Measurements from ENCODE around the gene EN2.

EN2 gene

GRCh38 chr7:155458111-155458877 is at the start of gene EN2:
Gene EN2 (plus strand): TSS chr7:155458129. CDS start chr7:155458378, 249 bp downstream.
- DNase-seq (ENCODE audit: low read depth), result no peak

GRCh38 chr7:155408651-155409586 is 49.0 kb upstream of the EN2 start:
- DNase-seq (ENCODE audit: low read depth), result no peak

GRCh38 chr7:155409980-155410379 is 47.9 kb upstream of the EN2 start:
- DNase-seq (ENCODE audit: low read depth), result no peak

- no peak for DNase-seq (ENCODE audit: low read depth)
These were observed 47.5 kb upstream of the EN2 start for GRCh38 chr7:155410431-155410830.

GRCh38 chr7:155411718-155412415 is 46.1 kb upstream of the EN2 start:
- no peak for DNase-seq (ENCODE audit: low read depth)

GRCh38 chr7:155412416-155413253 is 45.3 kb upstream of the EN2 start:
- no peak for DNase-seq (ENCODE audit: low read depth)

GRCh38 chr7:155414547-155415492 is 43.1 kb upstream of the EN2 start:
- DNase-seq (ENCODE audit: low read depth), result no peak

GRCh38 chr7:155416646-155417380 is 41.1 kb upstream of the EN2 start:
- DNase-seq (ENCODE audit: low read depth), result no peak

- DNase-seq (ENCODE audit: low read depth), result no peak
These were observed 39.6 kb upstream of the EN2 start for GRCh38 chr7:155418304-155418703.

- no peak for DNase-seq (ENCODE audit: low read depth)
These were observed 38.8 kb upstream of the EN2 start for GRCh38 chr7:155418941-155419755.

GRCh38 chr7:155420116-155420515 is 37.8 kb upstream of the EN2 start:
- DNase-seq (ENCODE audit: low read depth), result no peak

GRCh38 chr7:155422151-155422550 is 35.8 kb upstream of the EN2 start:
- DNase-seq (ENCODE audit: low read depth), result no peak

- no peak for DNase-seq (ENCODE audit: low read depth)
These were observed 35.2 kb upstream of the EN2 start for GRCh38 chr7:155422599-155423336.

GRCh38 chr7:155423337-155424285 is 34.3 kb upstream of the EN2 start:
- no peak for DNase-seq (ENCODE audit: low read depth)

- no peak for DNase-seq (ENCODE audit: low read depth)
These were observed 33.5 kb upstream of the EN2 start for GRCh38 chr7:155424301-155425010.

GRCh38 chr7:155425011-155425340 is 33.0 kb upstream of the EN2 start:
- DNase-seq (ENCODE audit: low read depth), result no peak

Measured in fibroblast of the conjunctiva (primary cell).